Transverse colon (tissue), 4 donors: ENCODE results near the gene KIF25. TPM values are rescaled to one million over a fixed set of nuclear protein-coding genes. Genes with fewer than 3 reads are reported as not detected.

Experiments
- DNase-seq: peaks from one replicate; pipeline ENCODE4 v3.0.0-alpha.2; 2019
- H3K27ac ChIP-seq, 4 donors: fragments of 200-600 bp; sonication (generic); 2 replicates each; pipeline ENCODE4 v1.5.1; 2016 to 2018; ENCODE audit warnings: inconsistent platforms in 4 of 4
- H3K27me3 ChIP-seq: fragments of 200-600 bp; sonication (generic); 2 replicates; pipeline ENCODE4 v1.5.1; 2017; ENCODE audit warnings: inconsistent platforms
- H3K36me3 ChIP-seq, 4 donors: fragments of 200-600 bp; sonication (generic); 2 replicates each; pipeline ENCODE4 v1.5.1; 2017 to 2019; ENCODE audit warnings: inconsistent platforms in 4 of 4
- H3K4me1 ChIP-seq, 4 donors: fragments of 200-600 bp; sonication (generic); 2 replicates each; pipeline ENCODE4 v1.5.1; 2017 to 2020; ENCODE audit warnings: inconsistent platforms in 4 of 4
- H3K4me3 ChIP-seq, 4 donors: fragments of 200-600 bp; sonication (generic); 1 replicate in 1 of 4; 2 replicates in 3 of 4; pipeline versions ENCODE4 v1.5.1 to v1.6.1; 2017 to 2019; ENCODE audit warnings: inconsistent platforms in 4 of 4
- H3K9me3 ChIP-seq, 2 donors: fragments of 200-600 bp; sonication (generic); 2 replicates each; pipeline ENCODE4 v1.5.1; 2017 to 2019; ENCODE audit warnings: inconsistent platforms in 2 of 2
- CTCF ChIP-seq, 5 experiments: fragments of 200-600 bp in 3 of 5; fragments of 450-650 bp in 2 of 5; sonication (generic) in 3 of 5; IDR thresholded peaks; 1 replicate in 2 of 5; 2 replicates in 3 of 5; pipeline ENCODE4 v1.5.1; 2016 to 2017; ENCODE audit warnings: antibody characterized with exemption in 5 of 5, inconsistent platforms in 3 of 5, mild to moderate bottlenecking in 2 of 5, moderate library complexity in 1 of 5
- EP300 ChIP-seq: sonication (generic); formaldehyde crosslinking; IDR thresholded peaks from one replicate; pipeline ENCODE4 v1.6.1; 2017; ENCODE audit warnings: antibody characterized with exemption, low read depth
- POLR2A ChIP-seq: fragments of 450-650 bp; IDR thresholded peaks from one replicate; pipeline ENCODE4 v1.6.1; 2016; ENCODE audit warnings: antibody characterized with exemption, mild to moderate bottlenecking, moderate library complexity
- POLR2AphosphoS5 ChIP-seq, 3 donors: sonication (generic); formaldehyde crosslinking; IDR thresholded peaks; one replicate each; pipeline ENCODE4 v1.6.1; 2016; ENCODE audit warnings: antibody characterized with exemption in 3 of 3
- WGBS, 2 donors: methylation state at CpG; one replicate each; pipeline ENCODE4 v1.1.5; 2018; ENCODE audit warnings: low coverage in 1 of 2; 5-methylcytosine and 5-hydroxymethylcytosine counted together
- in situ Hi-C, 4 donors: fragments of 200-750 bp; cut with MboI; loops; one replicate each; pipeline versions ENCODE4 v1.15.0 to v1.15.1; 2017; ENCODE audit warnings: low sequenced_read_pairs in 3 of 4, low pct_ligation_motif_present in 1 of 4, low pct_unique_long_range_greater_than_20kb in 1 of 4
- intact Hi-C: fragments of 100-400 bp; cut with DNase I; formaldehyde crosslinking; loops from one replicate; pipeline ENCODE4 v1.15.1; 2023; ENCODE audit warnings: low total_unique reads
- total RNA-seq, 4 donors: library from RNA; depleted of rRNA; stranded (reverse); fragments of >200 nt; gene quantifications; one replicate each; pipeline ENCODE4 v1.1.0, GENCODE V29; 2016

KIF25 gene
- total RNA-seq, 4 donors from 2014 or later = not detected

GRCh38 chr6:168007592-168008338 lies 10.3 kb downstream of the KIF25 start:
- Histone ChIP-seq H3K4me3 (no peak overlapping the region), H3K4me1 (no peaks in the 10 kb centered on the region), H3K36me3 (no peaks in the 10 kb centered on the region), H3K9me3 (peaks cover 15 to 23% of the 10 kb centered on the region in 2 donors), H3K27me3 (no peaks in the 10 kb centered on the region), H3K27ac (peak overlapping the region in 1 of 4 donors; percentile 9)
- DNase-seq = no peak
- TF ChIP-seq POLR2AphosphoS5 (IDR thresholded peaks at IDR 0.05) = peak in 1 of 3 donors; percentile 22
- no peak for TF ChIP-seq POLR2A
- TF ChIP-seq EP300 = no peak
- no peak for TF ChIP-seq CTCF (IDR thresholded peaks at IDR 0.05)
- WGBS, 2 donors = 30 to 39% methylated on average over 3 of the region's 3 CpGs
- intact Hi-C loops (no loop called here), in situ Hi-C loops (no loop called here)

GRCh38 chr6:168009331-168009730 lies 11.9 kb downstream of the KIF25 start:
- no peaks in the 10 kb centered on the region for H3K4me1 ChIP-seq
- no peaks in the 10 kb centered on the region for H3K27me3 ChIP-seq
- TF ChIP-seq EP300 = no peak
- H3K9me3 ChIP-seq = peaks cover 15 to 23% of the 10 kb centered on the region in 2 donors
- no peak overlapping the region for H3K27ac ChIP-seq
- in situ Hi-C loops (no loop called here), intact Hi-C loops (no loop called here)
- no peaks in the 10 kb centered on the region for H3K36me3 ChIP-seq
- 77 to 91% methylated on average over 2 to 3 of the region's 3 CpGs for WGBS, 2 donors
- DNase-seq = no peak
- H3K4me3 ChIP-seq = no peak overlapping the region

DNA sequence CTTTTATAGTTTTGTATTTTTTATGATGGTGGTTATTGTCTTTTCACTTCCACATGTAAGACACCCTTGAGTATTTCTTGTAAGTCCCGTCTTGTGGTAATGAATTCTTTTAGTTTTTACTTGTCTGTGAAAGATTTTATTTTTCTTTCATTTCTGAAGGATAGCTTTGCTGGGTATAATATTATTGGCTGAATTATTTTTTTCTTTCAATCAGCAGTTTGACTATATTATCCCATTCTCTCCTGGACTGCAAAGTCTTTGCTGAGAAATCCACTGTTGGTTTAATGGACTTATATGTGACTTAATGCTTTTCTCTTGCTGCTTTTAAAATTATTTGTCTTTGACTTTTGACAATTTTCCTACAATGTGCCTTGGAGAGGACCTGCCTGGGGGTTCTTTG lies 13.8 kb downstream of the KIF25 start:
- in situ Hi-C loops = no loop called here
- Histone ChIP-seq H3K27me3 (no peaks in the 10 kb centered on the region), H3K9me3 (peaks cover 15 to 23% of the 10 kb centered on the region in 2 donors), H3K36me3 (no peaks in the 10 kb centered on the region), H3K4me1 (peaks cover 0 to 4% (median under 1%) of the 10 kb centered on the region in 4 donors), H3K27ac (no peak overlapping the region), H3K4me3 (no peak overlapping the region)
- no peak for TF ChIP-seq EP300
- no peak for TF ChIP-seq POLR2A
- no peak for TF ChIP-seq POLR2AphosphoS5 (IDR thresholded peaks at IDR 0.05)
- no peak for TF ChIP-seq CTCF (IDR thresholded peaks at IDR 0.05)
- WGBS, 2 donors = 100% methylated on average over 1 of the region's 1 CpG
- intact Hi-C loops = no loop called here
- no peak for DNase-seq

DNA sequence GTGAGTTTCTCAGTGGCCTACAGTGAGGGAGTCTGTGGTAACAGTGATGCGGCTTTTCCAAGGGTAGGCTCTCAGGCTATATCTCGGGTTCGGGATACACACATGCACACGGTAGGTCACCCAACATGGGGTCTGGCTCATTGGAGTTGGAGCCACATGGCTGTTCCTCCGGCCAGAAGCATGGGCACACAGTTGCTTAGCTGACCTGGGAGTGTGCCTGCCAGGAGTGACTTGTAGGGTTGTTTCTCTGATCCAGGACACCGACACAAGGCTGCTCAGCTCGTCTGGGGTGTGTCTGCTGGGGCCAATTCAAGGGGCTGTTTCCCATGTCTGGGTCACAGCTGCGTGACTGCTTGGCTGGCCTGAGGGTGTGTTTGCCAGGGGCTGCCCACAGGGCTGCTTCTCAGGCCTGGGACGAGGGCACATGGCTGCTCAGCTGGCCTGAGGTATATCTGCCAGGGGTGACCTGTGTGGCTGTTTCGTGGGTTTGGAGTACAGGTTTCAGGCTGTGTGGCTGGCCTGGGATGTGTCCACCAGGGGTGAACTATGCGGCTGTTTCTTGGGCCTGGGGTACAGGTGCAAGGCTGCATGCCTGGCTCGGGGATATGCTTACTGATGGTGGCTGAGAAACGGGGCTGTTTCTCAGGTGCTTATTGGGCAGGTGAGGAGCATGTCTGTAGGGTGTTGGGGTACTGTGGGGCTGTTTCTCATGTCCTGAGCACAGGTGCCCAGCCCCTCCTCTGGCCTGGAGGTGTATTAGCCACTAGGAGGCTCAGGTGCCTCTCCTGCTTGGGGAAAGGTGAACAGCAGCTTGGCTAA lies 15.2 kb downstream of the KIF25 start:
- no peaks in the 10 kb centered on the region for H3K36me3 ChIP-seq
- peaks cover 0 to 8% (median 2%) of the 10 kb centered on the region in 4 donors for H3K4me1 ChIP-seq
- 87% methylated on average over 13 of the region's 13 CpGs; no CpG with 5 or more reads in 1 of the 2 donors for WGBS, 2 donors
- H3K27ac ChIP-seq = no peak overlapping the region
- H3K4me3 ChIP-seq = no peak overlapping the region
- no peaks in the 10 kb centered on the region for H3K27me3 ChIP-seq
- intact Hi-C loops (no loop called here), in situ Hi-C loops (no loop called here)
- no peak for DNase-seq
- peaks cover 15 to 23% of the 10 kb centered on the region in 2 donors for H3K9me3 ChIP-seq
- TF ChIP-seq POLR2A (no peak), EP300 (no peak), CTCF (IDR thresholded peaks at IDR 0.05) (no peak), POLR2AphosphoS5 (IDR thresholded peaks at IDR 0.05) (no peak)
